LHCN-M2 (cell line): ENCODE results near the gene FRMPD3. TPM values are rescaled to one million over a fixed set of nuclear protein-coding genes. Genes with fewer than 3 reads are reported as not detected.
A peak's percentile ranks its signal among the peaks of the same experiment; 100 is the strongest.
"Not testable (repeated sequence)": the region's sequence is repeated elsewhere in the genome, so short reads cannot be mapped to it uniquely, and the experiment has no call there.

ENCODE experiments used
- DNase-seq: peaks from one replicate; pipeline ENCODE4 v3.0.0-alpha.2; 2012; ENCODE audit warnings: low read depth
- polyA plus RNA-seq: library from polyadenylated mRNA; unstranded; fragments of >200 nt; gene quantifications from one replicate; pipeline ENCODE4 v1.2.1, GENCODE V29; 2012; ENCODE audit warnings: missing spikeins
- total RNA-seq: library from RNA; depleted of rRNA; stranded (reverse); fragments of >200 nt; gene quantifications from 2 replicates; pipeline ENCODE4 v1.2.3, GENCODE V29; 2014; rRNA removed

The FRMPD3 gene
- total RNA-seq: under 0.01 TPM in 2 replicates
- 0.02 TPM for polyA plus RNA-seq

- DNase-seq: no peak
Measured at GRCh38 chrX:107448998-107449835, at the start of gene FRMPD3. Gene FRMPD3, plus strand, starts transcription at chrX:107449652. Its CDS starts 76,937 bp downstream, at chrX:107526589.

GRCh38 chrX:107420571-107420970 lies 28.9 kb upstream of the FRMPD3 start:
- DNase-seq: no peak

- no peak for DNase-seq
Measured at GRCh38 chrX:107421337-107421861, 28.1 kb upstream of the FRMPD3 start.

GRCh38 chrX:107429090-107429489 lies 20.4 kb upstream of the FRMPD3 start:
- DNase-seq: peak; percentile 29

- DNase-seq: no peak
Measured at GRCh38 chrX:107440187-107440586, 9.3 kb upstream of the FRMPD3 start.

- DNase-seq: no peak
Measured at GRCh38 chrX:107440692-107441091, 8.8 kb upstream of the FRMPD3 start.

GRCh38 chrX:107442914-107443527 lies 6.4 kb upstream of the FRMPD3 start:
- no peak for DNase-seq

- no peak for DNase-seq
Measured at GRCh38 chrX:107445146-107445545, 4.3 kb upstream of the FRMPD3 start.

- no peak for DNase-seq
Measured at GRCh38 chrX:107445631-107446030, 3.8 kb upstream of the FRMPD3 start.

- DNase-seq: peak; percentile 14
Measured at GRCh38 chrX:107447642-107448041, 1.8 kb upstream of the FRMPD3 start.

GRCh38 chrX:107448625-107448997 lies 841 bp upstream of the FRMPD3 start:
- DNase-seq: no peak

- no peak for DNase-seq
Measured at GRCh38 chrX:107450823-107451509, 1.5 kb downstream of the FRMPD3 start.

GRCh38 chrX:107451731-107452130 lies 2.3 kb downstream of the FRMPD3 start:
- DNase-seq: no peak

- no peak for DNase-seq
Measured at GRCh38 chrX:107452581-107452980, 3.1 kb downstream of the FRMPD3 start.

- DNase-seq: peak; percentile 32
Measured at GRCh38 chrX:107454302-107454701, 4.8 kb downstream of the FRMPD3 start.

GRCh38 chrX:107457289-107457688 lies 7.8 kb downstream of the FRMPD3 start:
- DNase-seq: no peak

GRCh38 chrX:107465932-107466620 lies 16.6 kb downstream of the FRMPD3 start:
- no peak for DNase-seq

GRCh38 chrX:107467271-107467670 lies 17.8 kb downstream of the FRMPD3 start:
- DNase-seq: no peak

GRCh38 chrX:107470198-107470597 lies 20.7 kb downstream of the FRMPD3 start:
- DNase-seq: no peak

- DNase-seq: no peak
Measured at GRCh38 chrX:107470971-107471370, 21.5 kb downstream of the FRMPD3 start.

- DNase-seq: not testable (repeated sequence)
Measured at GRCh38 chrX:107471420-107471819, 22.0 kb downstream of the FRMPD3 start.

- DNase-seq: no peak
Measured at GRCh38 chrX:107477406-107477805, 28.0 kb downstream of the FRMPD3 start.
